Germinal center (tissue), 1 donor: ENCODE data around the gene ENPP1.

Experiments
- DNase-seq: peaks from one replicate; pipeline ENCODE4 v3.0.0; 2012; ENCODE audit warnings: mixed read lengths, low spot score

ENPP1 gene

DNA sequence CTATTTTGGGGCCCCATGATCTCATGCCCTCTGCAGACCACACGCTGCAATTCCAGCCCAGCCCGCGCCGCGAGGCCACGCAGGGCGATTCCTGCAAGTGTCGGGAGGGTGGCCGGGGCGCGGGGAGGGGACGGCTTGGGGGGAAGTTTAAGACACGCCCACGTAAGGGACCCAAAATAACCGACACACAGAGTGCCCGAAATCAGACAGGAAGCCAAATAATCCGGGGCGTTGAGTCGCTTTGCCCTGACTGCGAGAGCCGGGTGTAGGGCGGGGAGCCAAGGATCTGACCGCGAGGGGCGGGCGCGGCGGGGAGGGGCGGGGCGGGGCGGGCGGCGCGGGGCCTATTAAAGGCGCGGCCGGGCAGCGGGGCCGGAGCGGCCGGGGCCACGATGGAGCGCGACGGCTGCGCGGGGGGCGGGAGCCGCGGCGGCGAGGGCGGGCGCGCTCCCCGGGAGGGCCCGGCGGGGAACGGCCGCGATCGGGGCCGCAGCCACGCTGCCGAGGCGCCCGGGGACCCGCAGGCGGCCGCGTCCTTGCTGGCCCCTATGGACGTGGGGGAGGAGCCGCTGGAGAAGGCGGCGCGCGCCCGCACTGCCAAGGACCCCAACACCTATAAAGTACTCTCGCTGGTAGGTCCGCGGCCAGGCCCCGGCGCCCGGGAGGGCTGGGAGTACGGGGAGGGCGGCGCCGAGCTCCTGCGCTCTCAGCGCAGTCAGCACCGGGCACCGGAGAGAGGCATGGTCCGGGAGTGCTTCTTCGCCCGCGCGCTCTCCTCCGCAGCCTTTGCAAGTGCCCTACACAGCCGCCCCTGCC, at the start of gene ENPP1:
Gene ENPP1 (plus strand): TSS at position 377 of the 816 bp plus-strand sequence. CDS start 16 bp downstream, at position 393.
- DNase-seq = peak; percentile 73

GRCh38 chr6:131758920-131759319, 48.9 kb upstream of the ENPP1 start:
- DNase-seq = no peak

- DNase-seq = no peak
These were observed 46.6 kb upstream of the ENPP1 start for GRCh38 chr6:131761060-131761761.

DNA sequence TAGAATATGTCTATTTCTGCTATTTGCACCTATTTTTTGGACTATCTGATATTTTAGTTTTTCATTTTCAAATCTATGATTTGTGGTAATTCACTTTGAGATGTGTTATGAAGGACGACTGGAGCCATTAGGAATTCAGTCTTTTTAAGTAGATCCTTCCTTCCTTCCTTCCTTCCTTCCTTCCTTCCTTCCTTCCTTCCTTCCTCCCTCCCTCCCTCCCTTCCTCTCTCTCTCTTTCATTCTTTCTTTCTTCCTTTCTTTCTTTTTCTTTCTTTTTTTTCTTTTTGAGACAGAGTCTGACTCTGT, 46.1 kb upstream of the ENPP1 start:
- DNase-seq = no peak

DNA sequence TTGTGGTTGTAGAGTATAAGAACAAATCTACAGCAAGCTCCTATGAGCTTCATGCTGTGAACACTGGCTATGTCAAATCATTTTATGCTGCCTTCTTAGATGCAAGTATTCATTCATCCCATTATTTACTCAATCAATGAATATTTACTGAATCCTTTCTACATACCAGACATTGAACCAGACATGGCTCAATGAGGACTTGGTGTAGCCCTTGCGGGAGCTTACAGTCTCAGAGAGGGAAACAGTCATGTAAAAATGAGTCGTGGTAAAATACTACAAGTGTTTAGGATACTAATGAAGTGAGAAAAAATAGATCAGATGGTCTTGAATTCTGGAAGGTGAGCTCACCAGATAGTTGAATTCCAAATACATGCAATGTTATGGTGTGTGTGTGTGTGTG, 44.8 kb upstream of the ENPP1 start:
- no peak for DNase-seq

GRCh38 chr6:131763749-131764148, 44.1 kb upstream of the ENPP1 start:
- no peak for DNase-seq

DNA sequence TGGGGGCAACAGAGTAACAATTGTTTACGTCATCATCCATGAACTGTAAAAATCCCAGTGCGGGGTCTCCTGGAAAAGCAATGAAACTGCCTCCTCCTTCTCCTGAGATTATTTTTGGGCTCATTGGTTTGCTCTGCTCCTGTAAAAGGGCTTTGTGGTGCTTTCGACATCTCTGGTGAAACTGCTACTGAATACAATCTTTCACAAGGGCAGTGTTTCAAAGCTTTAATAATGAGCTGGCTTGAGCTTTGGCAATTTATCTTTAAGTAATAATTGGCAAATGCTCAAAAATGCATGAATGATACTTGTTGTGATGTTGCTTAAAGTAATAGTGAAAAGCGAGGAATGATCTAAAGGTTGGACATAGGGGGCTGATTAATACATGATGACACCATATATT, 43.5 kb upstream of the ENPP1 start:
- no peak for DNase-seq

GRCh38 chr6:131765081-131765803, 42.6 kb upstream of the ENPP1 start:
- DNase-seq = no peak

DNA sequence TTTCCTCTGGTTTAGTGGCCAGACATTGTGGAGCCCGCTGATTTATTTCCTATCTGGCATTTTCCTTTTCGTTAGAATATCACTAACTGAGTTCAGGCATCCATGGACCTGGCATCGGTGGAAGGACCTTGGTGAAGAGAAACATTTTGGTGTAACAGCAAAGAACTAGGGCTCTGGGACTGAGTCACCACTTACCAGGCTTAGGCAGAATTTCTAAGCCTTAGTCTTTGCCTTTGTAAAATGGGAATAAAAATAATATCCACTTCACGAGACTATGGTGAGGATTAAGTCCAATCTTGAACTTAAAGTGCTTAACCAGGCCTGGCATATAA, 42.0 kb upstream of the ENPP1 start:
- DNase-seq = no peak

DNA sequence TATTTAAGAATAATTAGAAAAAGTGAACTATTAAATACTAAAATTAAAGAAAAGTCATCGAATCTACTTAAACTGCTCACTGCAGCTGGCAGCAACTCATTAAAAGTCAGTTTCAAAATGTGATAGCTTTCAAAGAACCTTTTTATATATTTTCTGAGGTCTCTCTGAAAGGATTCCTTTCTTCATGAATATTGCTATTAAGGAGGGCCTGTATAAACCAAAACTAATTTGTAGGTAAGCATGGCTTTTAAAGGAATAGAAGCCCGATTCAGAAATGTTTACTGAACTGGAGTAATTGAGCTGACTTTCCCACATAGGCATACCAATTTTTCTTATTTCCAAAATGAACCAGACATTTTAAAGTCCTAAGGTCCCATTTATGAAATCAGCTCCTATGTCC, 41.2 kb upstream of the ENPP1 start:
- DNase-seq = no peak

- DNase-seq = no peak
These were observed 38.9 kb upstream of the ENPP1 start for GRCh38 chr6:131768964-131769363.

DNA sequence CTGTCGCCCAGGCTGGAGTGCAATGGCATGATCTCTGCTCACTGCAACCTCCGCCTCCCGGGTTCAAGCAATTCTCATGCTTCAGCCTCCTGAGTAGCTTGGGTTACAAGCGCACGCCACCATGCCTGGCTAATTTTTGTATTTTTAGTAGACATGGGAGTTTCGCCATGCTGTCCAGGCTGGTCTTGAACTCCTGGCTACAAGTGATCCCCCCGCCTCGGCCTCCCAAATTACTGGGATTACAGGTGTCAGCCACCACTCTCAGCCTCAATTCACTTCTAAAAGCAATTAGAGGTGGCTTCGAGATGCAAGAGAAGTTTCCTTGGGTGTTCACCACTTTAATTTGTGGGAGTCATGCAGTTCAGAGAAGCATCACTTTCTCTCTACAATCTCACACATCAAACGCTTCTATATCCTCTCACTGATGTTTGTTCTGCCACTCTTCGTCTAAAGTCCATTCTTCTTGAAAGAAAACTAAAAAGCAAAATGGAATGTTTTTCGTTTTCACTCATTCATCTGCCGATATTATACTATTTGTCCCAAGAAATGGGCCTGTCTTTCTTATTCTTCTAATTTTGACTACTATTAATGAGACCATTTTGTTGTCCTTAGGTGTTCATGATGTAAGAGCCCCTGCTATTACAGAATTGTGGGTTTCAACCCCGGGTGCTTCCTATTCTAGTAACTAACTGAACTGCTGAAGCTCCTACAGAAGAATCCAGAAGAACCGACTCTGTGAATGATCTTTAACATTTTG, 38.3 kb upstream of the ENPP1 start:
- DNase-seq = no peak

DNA sequence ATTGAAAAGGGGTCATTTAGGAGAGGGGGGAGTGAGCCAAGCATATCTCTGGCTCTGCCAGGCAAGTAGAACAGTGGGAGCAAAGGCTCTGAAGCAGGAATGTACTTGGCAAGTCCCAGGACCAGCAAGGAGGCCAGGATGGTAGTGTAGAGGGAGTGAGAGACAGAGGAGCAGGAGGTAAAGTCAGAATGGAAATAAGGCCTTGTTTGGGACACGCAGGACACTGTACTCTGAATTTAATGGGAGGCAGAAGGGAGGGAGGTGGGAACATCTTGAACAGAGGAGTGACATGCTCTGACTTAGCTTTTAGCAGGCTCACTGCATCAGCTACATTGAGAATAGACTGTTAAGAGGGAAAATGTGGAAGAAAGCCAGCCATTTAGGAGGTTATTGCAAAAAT, 37.0 kb upstream of the ENPP1 start:
- no peak for DNase-seq

- DNase-seq = no peak
These were observed 34.4 kb upstream of the ENPP1 start for GRCh38 chr6:131773284-131773950.

GRCh38 chr6:131775886-131776285, 31.9 kb upstream of the ENPP1 start:
- DNase-seq = no peak

- no peak for DNase-seq
These were observed 30.8 kb upstream of the ENPP1 start for GRCh38 chr6:131776985-131777384.

- no peak for DNase-seq
These were observed 29.7 kb upstream of the ENPP1 start for GRCh38 chr6:131778169-131778568.

GRCh38 chr6:131779304-131779703, 28.5 kb upstream of the ENPP1 start:
- DNase-seq = no peak

GRCh38 chr6:131780600-131780999, 27.2 kb upstream of the ENPP1 start:
- no peak for DNase-seq

DNA sequence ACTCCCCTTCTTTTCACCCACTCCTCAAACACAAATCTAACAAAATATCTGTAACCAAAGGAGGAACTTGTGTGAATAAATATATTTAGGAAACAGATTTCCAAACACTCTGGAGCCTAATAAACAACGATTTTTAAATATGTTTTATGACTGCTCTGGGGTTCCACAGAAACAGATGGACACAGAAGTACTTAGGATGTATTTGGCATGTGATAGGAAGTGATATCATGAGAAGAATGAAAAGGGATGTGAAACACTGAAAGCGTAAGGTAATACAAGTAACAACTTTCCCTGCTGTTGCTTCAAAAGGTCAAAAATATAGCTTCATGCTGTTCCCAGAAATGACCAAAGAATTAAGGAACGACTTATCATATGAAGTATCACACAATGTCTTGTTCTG, 26.1 kb upstream of the ENPP1 start:
- DNase-seq = no peak

GRCh38 chr6:131782764-131783163, 25.1 kb upstream of the ENPP1 start:
- no peak for DNase-seq

DNA sequence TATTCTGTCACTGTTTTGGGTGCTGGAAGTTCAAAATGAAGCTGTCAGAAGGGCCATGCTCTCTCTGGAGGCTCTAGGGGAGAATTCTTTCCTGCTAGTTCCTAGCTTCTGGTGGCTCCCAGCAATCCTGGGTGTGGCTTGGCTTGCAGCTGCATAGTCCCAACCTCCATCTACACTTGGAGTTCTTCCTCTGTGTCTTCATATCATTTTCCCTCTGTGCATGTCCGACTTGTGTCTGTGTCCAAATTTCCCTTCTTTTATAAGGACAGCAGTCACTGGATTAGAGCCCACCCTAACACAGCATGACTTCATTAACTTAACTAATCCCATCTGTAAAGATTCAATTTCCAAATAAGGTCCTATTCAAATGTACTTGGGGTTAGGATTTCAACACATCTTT, 23.3 kb upstream of the ENPP1 start:
- DNase-seq = no peak
